Liver (tissue), 9 donors: Measurements from ENCODE around the gene PIR. TPM values are rescaled to one million over a fixed set of nuclear protein-coding genes. Genes with fewer than 3 reads are reported as not detected.

Experiments
- DNase-seq: peaks from one replicate; pipeline ENCODE4 v3.0.0-alpha.2; 2017; ENCODE audit warnings: low spot score
- H3K27ac ChIP-seq, 2 donors: one replicate each; pipeline ENCODE4 v1.7.0; 2013; ENCODE audit warnings: inconsistent platforms in 2 of 2, low read length in 2 of 2, control low read depth in 1 of 2, low read depth in 1 of 2, mild to moderate bottlenecking in 1 of 2
- H3K27me3 ChIP-seq, 4 donors: one replicate each; pipeline versions ENCODE4 v1.6.1 to v1.7.0; 2013; ENCODE audit warnings: low read length in 3 of 4, inconsistent platforms in 1 of 4, mild to moderate bottlenecking in 1 of 4, moderate library complexity in 1 of 4; ENCODE audit not compliant: control insufficient read depth in 4 of 4, insufficient read depth in 4 of 4
- H3K36me3 ChIP-seq, 4 donors: one replicate each; pipeline versions ENCODE4 v1.6.1 to v1.7.0; 2013; ENCODE audit warnings: low read length in 3 of 4, mild to moderate bottlenecking in 3 of 4, low read depth in 1 of 4, moderate library complexity in 1 of 4; ENCODE audit not compliant: control insufficient read depth in 4 of 4, insufficient read depth in 3 of 4
- H3K4me1 ChIP-seq, 4 donors: one replicate each; pipeline versions ENCODE4 v1.6.1 to v1.7.0; 2013; ENCODE audit warnings: low read length in 3 of 4, mild to moderate bottlenecking in 3 of 4, moderate library complexity in 1 of 4; ENCODE audit not compliant: control insufficient read depth in 4 of 4, insufficient read depth in 4 of 4
- H3K4me3 ChIP-seq, 3 donors: one replicate each; pipeline versions ENCODE4 v1.6.1 to v1.7.0; 2013; ENCODE audit warnings: low read length in 3 of 3, control low read depth in 1 of 3, low read depth in 1 of 3, mild to moderate bottlenecking in 1 of 3
- H3K9ac ChIP-seq, 2 donors: one replicate each; pipeline ENCODE4 v1.7.0; 2013; ENCODE audit warnings: low read length in 2 of 2, mild to moderate bottlenecking in 2 of 2, moderate library complexity in 2 of 2, control low read depth in 1 of 2, low read depth in 1 of 2
- H3K9me3 ChIP-seq, 4 donors: one replicate each; pipeline versions ENCODE4 v1.6.1 to v1.7.0; 2013; ENCODE audit warnings: low read length in 3 of 4; ENCODE audit not compliant: control insufficient read depth in 4 of 4
- ATF3 ChIP-seq: IDR thresholded peaks from 2 replicates; pipeline ENCODE4 v1.6.1; 2016; ENCODE audit warnings: antibody characterized with exemption
- CTCF ChIP-seq: fragments of 150-350 bp; IDR thresholded peaks from 2 replicates; pipeline ENCODE4 v1.5.1; 2017; ENCODE audit warnings: improper control_type of control experiment, low read depth, low read length; ENCODE audit not compliant: missing input control
- EGR1 ChIP-seq, 2 donors: IDR thresholded peaks; 2 replicates each; pipeline ENCODE4 v1.6.1; 2016 to 2018; ENCODE audit warnings: antibody characterized with exemption in 2 of 2, low read depth in 2 of 2
- FOXA1 ChIP-seq: IDR thresholded peaks from 2 replicates; pipeline ENCODE4 v1.6.1; 2016; ENCODE audit warnings: antibody characterized with exemption
- FOXA2 ChIP-seq: IDR thresholded peaks from 2 replicates; pipeline ENCODE4 v1.6.1; 2016; ENCODE audit warnings: antibody characterized with exemption
- GABPA ChIP-seq, 2 donors: IDR thresholded peaks in 1 of 2; conservative IDR thresholded peaks in 1 of 2; 2 replicates each; pipeline ENCODE4 v1.6.1; 2016; ENCODE audit warnings: antibody characterized with exemption in 2 of 2, mild to moderate bottlenecking in 1 of 2, moderate library complexity in 1 of 2
- JUND ChIP-seq, 2 donors: IDR thresholded peaks; 2 replicates each; pipeline ENCODE4 v1.6.1; 2016; ENCODE audit warnings: antibody characterized with exemption in 2 of 2
- RAD21 ChIP-seq, 2 donors: IDR thresholded peaks; 2 replicates each; pipeline ENCODE4 v1.6.1; 2016; ENCODE audit warnings: antibody characterized with exemption in 2 of 2, mild to moderate bottlenecking in 2 of 2
- RXRA ChIP-seq, 2 donors: IDR thresholded peaks; 2 replicates each; pipeline ENCODE4 v1.6.1; 2017 to 2018; ENCODE audit warnings: antibody characterized with exemption in 2 of 2, mild to moderate bottlenecking in 1 of 2
- SP1 ChIP-seq: IDR thresholded peaks from 2 replicates; pipeline ENCODE4 v1.6.1; 2018; ENCODE audit warnings: antibody characterized with exemption, mild to moderate bottlenecking
- TAF1 ChIP-seq: conservative IDR thresholded peaks from 2 replicates; pipeline ENCODE4 v1.6.1; 2016; ENCODE audit warnings: antibody characterized with exemption, mild to moderate bottlenecking
- YY1 ChIP-seq: IDR thresholded peaks from 2 replicates; pipeline ENCODE4 v1.6.1; 2016; ENCODE audit warnings: antibody characterized with exemption, mild to moderate bottlenecking
- WGBS: extraction: QIAGEN DNeasy Blood & Tissue Kit; methylation state at CpG from one replicate; pipeline ENCODE4 v1.1.7; 2013; 5-methylcytosine and 5-hydroxymethylcytosine counted together
- polyA plus RNA-seq, 2 donors: library from polyadenylated mRNA; stranded (reverse) in 1 of 2; unstranded in 1 of 2; fragments of 200-250 nt in 1 of 2; fragments of >200 nt in 1 of 2; fragmentation: Nextera tagmentation in 1 of 2; extraction: Ambion mirVana in 1 of 2; gene quantifications; one replicate each; pipeline versions ENCODE4 v1.2.1 to v1.2.3, GENCODE V29; 2013 to 2015
- total RNA-seq, 2 donors: library from RNA; depleted of rRNA; stranded (reverse); fragments of >200 nt; gene quantifications; one replicate each; pipeline ENCODE4 v1.2.3, GENCODE V29; 2014
- TF ChIP-seq, protein P1 (sequence below): IDR thresholded peaks from 2 replicates; pipeline ENCODE4 v1.6.1; 2016; ENCODE audit warnings: antibody characterized with exemption
- TF ChIP-seq, protein P2 (sequence below): IDR thresholded peaks from 2 replicates; pipeline ENCODE4 v1.6.1; 2016; ENCODE audit warnings: antibody characterized with exemption, mild to moderate bottlenecking
- TF ChIP-seq, protein P3 (sequence below): IDR thresholded peaks from 2 replicates; pipeline ENCODE4 v1.6.1; 2016; ENCODE audit warnings: antibody characterized with exemption
- donor health status: healthy.
- donor health status: healthy.
- donor health status: healthy.
- donor health status: healthy.
- donor health status: healthy.

The PIR gene
- total and polyA plus RNA-seq, 4 donors, result 9.0 to 24.7 (median 17.0) TPM

DNA sequence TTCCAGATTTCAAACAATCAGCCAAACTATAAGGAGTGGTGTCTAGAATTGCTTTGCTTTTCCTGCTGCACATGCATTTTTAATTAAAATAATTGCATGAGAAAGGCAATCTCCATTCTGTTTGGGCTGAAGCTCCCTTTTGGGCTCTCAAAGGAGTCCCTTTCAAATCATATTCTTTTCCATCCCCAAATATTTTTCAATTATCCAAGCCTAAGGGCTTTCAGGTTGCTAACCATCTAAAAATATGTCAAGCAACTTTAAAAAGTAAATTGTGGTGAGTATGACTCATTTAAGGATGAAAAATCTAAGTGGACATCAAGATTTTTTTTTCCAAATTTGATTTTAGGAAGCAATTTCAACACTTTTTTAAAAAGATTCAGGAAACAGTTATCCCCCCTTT, 28.4 kb downstream of the PIR start:
- Histone ChIP-seq H3K36me3 (no peaks in the 10 kb centered on the region), H3K4me3 (no peak overlapping the region), H3K4me1 (no peaks in the 10 kb centered on the region), H3K27me3 (peaks cover 0 to 3% (median 0%) of the 10 kb centered on the region in 4 donors), H3K27ac (no peak overlapping the region), H3K9ac (no peak overlapping the region), H3K9me3 (no peaks in the 10 kb centered on the region)
- DNase-seq, result no peak
- no peak for TF ChIP-seq ATF3
- no peak for TF ChIP-seq JUND (IDR thresholded peaks at IDR 0.05)
- TF ChIP-seq EGR1 (IDR thresholded peaks at IDR 0.05; ENCODE audit: low read depth in 2 of 2), result no peak
- no peak for TF ChIP-seq YY1
- TF ChIP-seq SP1, result no peak
- TF ChIP-seq, protein P1, sequence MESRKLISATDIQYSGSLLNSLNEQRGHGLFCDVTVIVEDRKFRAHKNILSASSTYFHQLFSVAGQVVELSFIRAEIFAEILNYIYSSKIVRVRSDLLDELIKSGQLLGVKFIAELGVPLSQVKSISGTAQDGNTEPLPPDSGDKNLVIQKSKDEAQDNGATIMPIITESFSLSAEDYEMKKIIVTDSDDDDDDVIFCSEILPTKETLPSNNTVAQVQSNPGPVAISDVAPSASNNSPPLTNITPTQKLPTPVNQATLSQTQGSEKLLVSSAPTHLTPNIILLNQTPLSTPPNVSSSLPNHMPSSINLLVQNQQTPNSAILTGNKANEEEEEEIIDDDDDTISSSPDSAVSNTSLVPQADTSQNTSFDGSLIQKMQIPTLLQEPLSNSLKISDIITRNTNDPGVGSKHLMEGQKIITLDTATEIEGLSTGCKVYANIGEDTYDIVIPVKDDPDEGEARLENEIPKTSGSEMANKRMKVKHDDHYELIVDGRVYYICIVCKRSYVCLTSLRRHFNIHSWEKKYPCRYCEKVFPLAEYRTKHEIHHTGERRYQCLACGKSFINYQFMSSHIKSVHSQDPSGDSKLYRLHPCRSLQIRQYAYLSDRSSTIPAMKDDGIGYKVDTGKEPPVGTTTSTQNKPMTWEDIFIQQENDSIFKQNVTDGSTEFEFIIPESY, result no peak
- no peak for TF ChIP-seq GABPA (IDR thresholded peaks at IDR 0.05 in 1 of 2, conservative IDR thresholded peaks at IDR 0.05 in 1 of 2)

DNA sequence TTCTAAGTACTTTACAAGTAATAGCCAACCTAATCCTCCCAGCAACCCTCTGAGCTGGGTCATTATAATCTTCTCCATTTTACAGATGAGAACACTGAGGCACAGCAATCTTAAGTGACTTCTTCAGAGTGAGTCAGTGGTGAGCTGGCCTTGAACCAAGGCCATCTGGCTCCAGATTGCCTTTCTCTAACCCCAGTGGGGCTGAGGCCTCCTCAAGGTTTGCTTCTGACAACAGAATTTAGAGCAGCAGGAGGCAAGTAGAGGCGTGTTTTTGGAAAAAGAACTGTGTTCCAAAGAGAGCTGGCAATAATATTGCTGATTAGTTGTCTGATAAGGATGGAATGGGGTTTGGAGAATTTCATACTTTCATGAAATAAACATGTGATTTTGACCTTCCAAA, 41.2 kb downstream of the PIR start:
- Histone ChIP-seq H3K9me3 (no peaks in the 10 kb centered on the region), H3K9ac (no peak overlapping the region), H3K4me1 (no peaks in the 10 kb centered on the region), H3K27me3 (no peaks in the 10 kb centered on the region), H3K36me3 (peaks cover 2 to 5% (median 3%) of the 10 kb centered on the region in 4 donors), H3K4me3 (no peak overlapping the region), H3K27ac (no peak overlapping the region)
- no peak for TF ChIP-seq RAD21 (IDR thresholded peaks at IDR 0.05)
- no peak for TF ChIP-seq JUND (IDR thresholded peaks at IDR 0.05)
- TF ChIP-seq GABPA (IDR thresholded peaks at IDR 0.05 in 1 of 2, conservative IDR thresholded peaks at IDR 0.05 in 1 of 2), result no peak
- no peak for TF ChIP-seq YY1
- TF ChIP-seq EGR1 (IDR thresholded peaks at IDR 0.05; ENCODE audit: low read depth in 2 of 2), result no peak
- no peak for TF ChIP-seq RXRA (IDR thresholded peaks at IDR 0.05)
- no peak for DNase-seq
- WGBS, result 93% methylated on average over 1 of the region's 1 CpG

GRCh38 chrX:15448010-15448639, 45.0 kb downstream of the PIR start:
- Histone ChIP-seq H3K27ac (no peak overlapping the region), H3K27me3 (no peaks in the 10 kb centered on the region), H3K4me1 (no peaks in the 10 kb centered on the region), H3K9me3 (no peaks in the 10 kb centered on the region), H3K4me3 (no peak overlapping the region), H3K9ac (no peak overlapping the region), H3K36me3 (no peaks in the 10 kb centered on the region)
- 85% methylated on average over 5 of the region's 5 CpGs for WGBS
- TF ChIP-seq RXRA (IDR thresholded peaks at IDR 0.05), result no peak
- no peak for TF ChIP-seq ATF3
- TF ChIP-seq, protein P2, sequence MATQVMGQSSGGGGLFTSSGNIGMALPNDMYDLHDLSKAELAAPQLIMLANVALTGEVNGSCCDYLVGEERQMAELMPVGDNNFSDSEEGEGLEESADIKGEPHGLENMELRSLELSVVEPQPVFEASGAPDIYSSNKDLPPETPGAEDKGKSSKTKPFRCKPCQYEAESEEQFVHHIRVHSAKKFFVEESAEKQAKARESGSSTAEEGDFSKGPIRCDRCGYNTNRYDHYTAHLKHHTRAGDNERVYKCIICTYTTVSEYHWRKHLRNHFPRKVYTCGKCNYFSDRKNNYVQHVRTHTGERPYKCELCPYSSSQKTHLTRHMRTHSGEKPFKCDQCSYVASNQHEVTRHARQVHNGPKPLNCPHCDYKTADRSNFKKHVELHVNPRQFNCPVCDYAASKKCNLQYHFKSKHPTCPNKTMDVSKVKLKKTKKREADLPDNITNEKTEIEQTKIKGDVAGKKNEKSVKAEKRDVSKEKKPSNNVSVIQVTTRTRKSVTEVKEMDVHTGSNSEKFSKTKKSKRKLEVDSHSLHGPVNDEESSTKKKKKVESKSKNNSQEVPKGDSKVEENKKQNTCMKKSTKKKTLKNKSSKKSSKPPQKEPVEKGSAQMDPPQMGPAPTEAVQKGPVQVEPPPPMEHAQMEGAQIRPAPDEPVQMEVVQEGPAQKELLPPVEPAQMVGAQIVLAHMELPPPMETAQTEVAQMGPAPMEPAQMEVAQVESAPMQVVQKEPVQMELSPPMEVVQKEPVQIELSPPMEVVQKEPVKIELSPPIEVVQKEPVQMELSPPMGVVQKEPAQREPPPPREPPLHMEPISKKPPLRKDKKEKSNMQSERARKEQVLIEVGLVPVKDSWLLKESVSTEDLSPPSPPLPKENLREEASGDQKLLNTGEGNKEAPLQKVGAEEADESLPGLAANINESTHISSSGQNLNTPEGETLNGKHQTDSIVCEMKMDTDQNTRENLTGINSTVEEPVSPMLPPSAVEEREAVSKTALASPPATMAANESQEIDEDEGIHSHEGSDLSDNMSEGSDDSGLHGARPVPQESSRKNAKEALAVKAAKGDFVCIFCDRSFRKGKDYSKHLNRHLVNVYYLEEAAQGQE, result no peak
- TF ChIP-seq, protein P3, sequence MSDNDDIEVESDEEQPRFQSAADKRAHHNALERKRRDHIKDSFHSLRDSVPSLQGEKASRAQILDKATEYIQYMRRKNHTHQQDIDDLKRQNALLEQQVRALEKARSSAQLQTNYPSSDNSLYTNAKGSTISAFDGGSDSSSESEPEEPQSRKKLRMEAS, result no peak
- no peak for TF ChIP-seq RAD21 (IDR thresholded peaks at IDR 0.05)
- no peak for TF ChIP-seq CTCF
- no peak for TF ChIP-seq FOXA1
- TF ChIP-seq YY1, result no peak
- TF ChIP-seq SP1, result no peak
- TF ChIP-seq, protein P1, result no peak
- no peak for TF ChIP-seq JUND (IDR thresholded peaks at IDR 0.05)
- TF ChIP-seq FOXA2, result no peak
- TF ChIP-seq TAF1, result no peak
- no peak for DNase-seq
